A549 (cell line): ENCODE measurements around the gene NRAS.

Experiments used
- CBX2 ChIP-seq: fragments of 200-600 bp; sonication (generic); IDR thresholded peaks from 2 replicates; pipeline ENCODE4 v1.6.1; 2016; ENCODE audit warnings: low read depth, mild to moderate bottlenecking, borderline replicate concordance
- CTCF ChIP-seq: fragments of >200 bp; sonication (Bioruptor Twin); formaldehyde crosslinking; IDR thresholded peaks from 3 replicates; pipeline ENCODE4 v1.5.1; 2016
- HDAC2 ChIP-seq: fragments of 200-600 bp; sonication (generic); IDR thresholded peaks from 2 replicates; pipeline ENCODE4 v1.6.1; 2016
- HMGXB4 ChIP-seq: fragments of 250-450 bp; sonication (Bioruptor Pico); IDR thresholded peaks from 2 replicates; pipeline ENCODE4 v1.5.0; 2021; ENCODE audit warnings: mild to moderate bottlenecking, moderate library complexity, borderline replicate concordance
- MAFK ChIP-seq: fragments of 450-650 bp; IDR thresholded peaks from 2 replicates; pipeline ENCODE4 v1.6.1; 2014; ENCODE audit not compliant: partially characterized antibody
- PBX3 ChIP-seq: IDR thresholded peaks from 2 replicates; pipeline ENCODE4 v1.6.1; 2012
- POLR2A ChIP-seq: IDR thresholded peaks from 2 replicates; pipeline ENCODE4 v1.6.1; 2012; ENCODE audit warnings: mild to moderate bottlenecking, low read length
- RCOR1 ChIP-seq: fragments of 150-350 bp; IDR thresholded peaks from 2 replicates; pipeline ENCODE4 v1.6.1; 2014; ENCODE audit warnings: antibody characterized with exemption, low read length, low read depth
- REST ChIP-seq: fragments of 200-600 bp; sonication (generic); IDR thresholded peaks from 2 replicates; pipeline ENCODE4 v1.6.1; 2016; ENCODE audit warnings: antibody characterized with exemption, mild to moderate bottlenecking, moderate library complexity
- RFX5 ChIP-seq: fragments of 450-650 bp; IDR thresholded peaks from 2 replicates; pipeline ENCODE4 v1.7.1; 2014; ENCODE audit warnings: antibody characterized with exemption, mild to moderate bottlenecking, moderate library complexity
- ZFP36 ChIP-seq: fragments of 450-650 bp; IDR thresholded peaks from 2 replicates; pipeline ENCODE4 v1.6.1; 2014; ENCODE audit warnings: borderline replicate concordance; ENCODE audit not compliant: partially characterized antibody

GRCh38 chr1:114694540-114695310 is 21.8 kb downstream of the NRAS start:
- no peak for TF ChIP-seq HMGXB4 (CRISPR knock-in tag)
- no peak for TF ChIP-seq CTCF
- no peak for TF ChIP-seq ZFP36
- TF ChIP-seq POLR2A, result no peak
- TF ChIP-seq MAFK, result no peak
- TF ChIP-seq RFX5, result no peak
- TF ChIP-seq REST, result no peak
- TF ChIP-seq PBX3, result no peak
- no peak for TF ChIP-seq CBX2
- no peak for TF ChIP-seq RCOR1
- TF ChIP-seq HDAC2, result no peak
